Measurements from ENCODE around the gene RSPRY1.

Gene RSPRY1

DNA sequence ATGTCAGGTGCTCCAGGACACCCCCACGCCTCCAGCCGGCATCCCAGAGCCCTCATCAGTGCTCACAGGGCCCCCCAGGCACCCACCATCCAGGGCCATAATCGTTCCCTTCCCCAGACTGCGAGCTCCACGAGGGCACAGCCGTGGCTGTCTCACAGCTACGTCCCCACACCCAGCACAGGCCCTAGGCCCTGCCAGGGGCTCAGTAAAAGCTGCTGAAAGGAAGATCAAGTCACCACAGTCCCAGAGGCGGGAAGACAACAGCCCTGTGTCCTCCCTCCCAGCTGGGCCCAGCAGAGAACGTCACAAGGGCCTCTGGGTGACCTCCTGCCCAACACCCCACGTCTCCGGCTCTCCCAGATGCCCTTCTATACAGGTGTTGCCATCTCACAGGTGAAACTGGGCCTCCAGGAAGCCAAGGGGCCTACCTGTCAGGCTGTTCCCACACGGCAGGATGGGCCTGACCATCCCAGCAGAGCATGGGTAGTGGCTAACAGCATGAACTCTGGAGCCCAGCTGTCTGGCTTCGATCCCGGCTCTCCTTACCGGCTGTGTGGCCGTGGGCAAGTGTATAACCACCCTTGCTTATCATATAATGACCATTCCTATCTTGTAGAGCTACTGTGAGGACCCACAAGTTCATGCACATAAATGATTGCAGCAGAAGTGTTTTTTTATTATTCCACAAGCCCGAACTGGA lies 76.9 kb downstream of the RSPRY1 start:
- Histone ChIP-seq H3K14ac (ENCODE audit: low read length in 2 of 2) (no peak overlapping the region), H2BK120ac (ENCODE audit: low read depth, low read length) (no peak overlapping the region), H2BK5ac (ENCODE audit: low read depth, low read length, poor library complexity, severe bottlenecking) (no peak overlapping the region), H2AK5ac (ENCODE audit: low read length, severe bottlenecking) (peak overlapping the region; percentile 3), H3K4me3 (ENCODE audit: insufficient read depth in 1 of 2, low read depth in 1 of 2, low read length in 2 of 2) (no peak overlapping the region), H2BK12ac (ENCODE audit: low read length in 2 of 2) (peak overlapping the region in 1 of 2 experiments; percentile 22), H3K27ac (ENCODE audit: low read length, poor library complexity, severe bottlenecking) (no peak overlapping the region), H3K4ac (ENCODE audit: low read depth in 1 of 2, low read length in 2 of 2) (no peak overlapping the region), H3K23ac (ENCODE audit: low read length in 2 of 2) (no peak overlapping the region), H3K9ac (ENCODE audit: low read length) (no peak overlapping the region), H4K8ac (ENCODE audit: low read length) (no peak overlapping the region), H2AFZ (ENCODE audit: low read depth, low read length) (no peak overlapping the region), H3K9me3 (ENCODE audit: control insufficient read depth, low read length) (no peaks in the 10 kb centered on the region), H3K79me1 (replicated peaks; ENCODE audit: low read length, poor library complexity, severe bottlenecking) (no peaks in the 10 kb centered on the region), H2BK15ac (ENCODE audit: low read depth, poor library complexity, severe bottlenecking) (no peak overlapping the region), H3K36me3 (ENCODE audit: control insufficient read depth in 1 of 2, insufficient read depth in 2 of 2, low read depth in 1 of 2, low read length in 2 of 2) (peaks cover 0 to 7% of the 10 kb centered on the region in 2 experiments), H3K4me2 (ENCODE audit: low read length, poor library complexity, severe bottlenecking) (no peak overlapping the region), H3K27me3 (ENCODE audit: control insufficient read depth in 1 of 2, insufficient read depth in 1 of 2, low read length in 2 of 2) (peaks cover 0 to 15% of the 10 kb centered on the region in 2 experiments), H3K18ac (ENCODE audit: low read depth in 1 of 2, low read length in 2 of 2) (no peak overlapping the region), H4K91ac (ENCODE audit: low read length) (no peak overlapping the region), H3K4me1 (ENCODE audit: control insufficient read depth, insufficient read depth, low read depth, low read length) (peaks cover 19% of the 10 kb centered on the region)
- no peak for DNase-seq
- WGBS: 92% methylated on average over 17 of the region's 17 CpGs

DNA sequence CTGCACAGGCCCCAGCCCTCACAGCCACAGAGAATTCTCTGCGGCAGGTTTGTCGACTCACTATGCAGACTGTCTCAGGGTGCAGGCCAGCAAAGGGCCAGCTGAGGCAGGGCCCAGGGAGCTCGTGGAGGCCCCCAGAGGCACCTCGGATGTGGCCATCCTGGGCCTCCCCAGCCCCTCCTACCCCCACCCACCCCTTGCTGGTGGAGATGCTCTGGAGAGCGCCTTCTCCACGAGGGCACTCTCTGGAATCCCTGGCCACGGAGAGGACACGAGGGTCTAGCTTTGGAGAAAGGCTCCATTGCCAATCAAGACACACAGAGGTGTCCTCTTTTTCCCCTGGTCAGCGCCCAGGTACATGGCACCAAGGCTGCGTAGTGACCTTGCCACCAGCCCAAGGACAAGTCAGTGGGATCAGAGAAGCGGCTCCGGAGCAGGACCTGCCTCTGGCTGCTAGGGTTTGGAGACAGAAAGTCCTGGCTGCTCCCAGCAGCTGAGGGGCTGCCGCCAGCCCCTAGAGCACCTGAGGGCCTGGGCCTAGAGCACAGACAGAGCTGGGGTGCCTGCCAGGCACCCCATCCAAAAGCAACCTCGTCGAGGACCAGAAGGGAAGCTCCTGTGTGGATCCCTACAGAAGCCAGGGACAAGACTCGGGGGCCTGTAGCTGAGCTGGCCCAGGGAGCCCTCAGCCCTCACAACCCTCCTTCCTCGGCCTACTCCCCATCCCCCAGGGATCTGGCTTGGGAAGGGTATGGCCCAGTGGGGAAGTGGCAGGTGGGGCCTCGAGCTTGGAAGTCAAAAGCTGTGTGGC lies 77.6 kb downstream of the RSPRY1 start:
- Histone ChIP-seq H3K14ac (ENCODE audit: low read length in 2 of 2) (no peak overlapping the region), H2BK15ac (ENCODE audit: low read depth, poor library complexity, severe bottlenecking) (no peak overlapping the region), H2BK5ac (ENCODE audit: low read depth, low read length, poor library complexity, severe bottlenecking) (no peak overlapping the region), H2BK120ac (ENCODE audit: low read depth, low read length) (no peak overlapping the region), H4K91ac (ENCODE audit: low read length) (no peak overlapping the region), H3K27me3 (ENCODE audit: control insufficient read depth in 1 of 2, insufficient read depth in 1 of 2, low read length in 2 of 2) (peaks cover 0 to 15% of the 10 kb centered on the region in 2 experiments), H3K79me1 (replicated peaks; ENCODE audit: low read length, poor library complexity, severe bottlenecking) (no peaks in the 10 kb centered on the region), H3K4ac (ENCODE audit: low read depth in 1 of 2, low read length in 2 of 2) (no peak overlapping the region), H2BK12ac (ENCODE audit: low read length in 2 of 2) (no peak overlapping the region), H3K4me1 (ENCODE audit: control insufficient read depth, insufficient read depth, low read depth, low read length) (peaks cover 20% of the 10 kb centered on the region), H3K9me3 (ENCODE audit: control insufficient read depth, low read length) (no peaks in the 10 kb centered on the region), H2AFZ (ENCODE audit: low read depth, low read length) (no peak overlapping the region), H3K27ac (ENCODE audit: low read length, poor library complexity, severe bottlenecking) (no peak overlapping the region), H3K18ac (ENCODE audit: low read depth in 1 of 2, low read length in 2 of 2) (no peak overlapping the region), H3K4me2 (ENCODE audit: low read length, poor library complexity, severe bottlenecking) (no peak overlapping the region), H3K36me3 (ENCODE audit: control insufficient read depth in 1 of 2, insufficient read depth in 2 of 2, low read depth in 1 of 2, low read length in 2 of 2) (peaks cover 0 to 3% of the 10 kb centered on the region in 2 experiments), H4K8ac (ENCODE audit: low read length) (no peak overlapping the region), H3K23ac (ENCODE audit: low read length in 2 of 2) (no peak overlapping the region), H2AK5ac (ENCODE audit: low read length, severe bottlenecking) (no peak overlapping the region), H3K9ac (ENCODE audit: low read length) (no peak overlapping the region), H3K4me3 (ENCODE audit: insufficient read depth in 1 of 2, low read depth in 1 of 2, low read length in 2 of 2) (no peak overlapping the region)
- 78% methylated on average over 14 of the region's 18 CpGs for WGBS
- no peak for DNase-seq

DNA sequence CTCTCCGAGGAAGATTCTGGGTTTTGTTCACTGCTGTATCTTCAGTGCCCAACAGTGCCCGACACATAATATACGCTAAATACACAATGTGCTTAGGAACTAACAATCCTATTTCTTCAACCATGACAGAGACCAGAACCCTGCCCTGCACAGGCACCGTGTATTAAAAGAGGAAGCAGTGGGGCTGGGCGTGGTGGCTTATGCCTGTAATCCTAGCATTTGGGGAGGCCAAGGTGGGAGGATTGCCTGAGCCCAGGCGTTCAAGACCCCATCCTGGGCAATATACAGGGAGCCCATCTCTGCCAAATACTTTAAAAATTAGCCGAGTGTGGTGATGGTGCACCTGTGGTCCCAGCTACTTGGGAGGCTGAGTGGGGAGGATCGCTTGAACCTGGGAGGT lies 78.3 kb downstream of the RSPRY1 start:
- Histone ChIP-seq H3K18ac (ENCODE audit: low read depth in 1 of 2, low read length in 2 of 2) (no peak overlapping the region), H2AFZ (ENCODE audit: low read depth, low read length) (no peak overlapping the region), H2BK12ac (ENCODE audit: low read length in 2 of 2) (no peak overlapping the region), H3K4me1 (ENCODE audit: control insufficient read depth, insufficient read depth, low read depth, low read length) (peaks cover 23% of the 10 kb centered on the region), H4K8ac (ENCODE audit: low read length) (no peak overlapping the region), H3K4me3 (ENCODE audit: insufficient read depth in 1 of 2, low read depth in 1 of 2, low read length in 2 of 2) (no peak overlapping the region), H4K91ac (ENCODE audit: low read length) (no peak overlapping the region), H3K27me3 (ENCODE audit: control insufficient read depth in 1 of 2, insufficient read depth in 1 of 2, low read length in 2 of 2) (peaks cover 0 to 17% of the 10 kb centered on the region in 2 experiments), H3K36me3 (ENCODE audit: control insufficient read depth in 1 of 2, insufficient read depth in 2 of 2, low read depth in 1 of 2, low read length in 2 of 2) (no peaks in the 10 kb centered on the region), H2AK5ac (ENCODE audit: low read length, severe bottlenecking) (no peak overlapping the region), H3K4me2 (ENCODE audit: low read length, poor library complexity, severe bottlenecking) (no peak overlapping the region), H3K4ac (ENCODE audit: low read depth in 1 of 2, low read length in 2 of 2) (no peak overlapping the region), H3K14ac (ENCODE audit: low read length in 2 of 2) (no peak overlapping the region), H3K9ac (ENCODE audit: low read length) (no peak overlapping the region), H3K79me1 (replicated peaks; ENCODE audit: low read length, poor library complexity, severe bottlenecking) (no peaks in the 10 kb centered on the region), H3K9me3 (ENCODE audit: control insufficient read depth, low read length) (no peaks in the 10 kb centered on the region), H3K27ac (ENCODE audit: low read length, poor library complexity, severe bottlenecking) (no peak overlapping the region), H3K23ac (ENCODE audit: low read length in 2 of 2) (no peak overlapping the region), H2BK15ac (ENCODE audit: low read depth, poor library complexity, severe bottlenecking) (no peak overlapping the region), H2BK120ac (ENCODE audit: low read depth, low read length) (no peak overlapping the region), H2BK5ac (ENCODE audit: low read depth, low read length, poor library complexity, severe bottlenecking) (no peak overlapping the region)
- WGBS: 94% methylated on average over 6 of the region's 8 CpGs
- no peak for DNase-seq

DNA sequence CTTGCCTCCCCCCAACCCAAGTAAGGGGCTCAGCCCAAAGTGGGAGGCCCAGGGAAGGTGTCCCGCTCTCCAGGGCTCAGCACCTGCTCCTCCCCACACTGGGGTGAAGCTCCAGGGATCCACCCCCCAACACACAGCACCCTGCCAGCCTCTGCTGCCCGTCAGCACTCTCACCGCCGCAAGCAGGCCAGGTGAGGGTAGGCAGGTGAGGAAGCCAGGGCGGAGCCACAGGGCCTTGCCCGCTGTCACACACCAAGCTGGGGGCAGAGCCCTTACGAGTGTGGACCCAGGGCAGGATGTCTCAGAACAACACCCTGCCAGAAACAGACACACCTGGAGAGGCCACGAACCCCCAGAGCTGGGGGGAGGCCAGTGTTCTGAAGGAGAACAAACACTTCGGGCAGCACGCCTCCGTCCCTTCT lies 78.8 kb downstream of the RSPRY1 start:
- H3K4me3 ChIP-seq (ENCODE audit: insufficient read depth in 1 of 2, low read depth in 1 of 2, low read length in 2 of 2): no peak overlapping the region
- no peak overlapping the region for H4K8ac ChIP-seq (ENCODE audit: low read length)
- H3K4ac ChIP-seq (ENCODE audit: low read depth in 1 of 2, low read length in 2 of 2): no peak overlapping the region
- no peak overlapping the region for H2BK12ac ChIP-seq (ENCODE audit: low read length in 2 of 2)
- no peak for DNase-seq
- peaks cover 0 to 17% of the 10 kb centered on the region in 2 experiments for H3K27me3 ChIP-seq (ENCODE audit: control insufficient read depth in 1 of 2, insufficient read depth in 1 of 2, low read length in 2 of 2)
- no peak overlapping the region for H2BK120ac ChIP-seq (ENCODE audit: low read depth, low read length)
- H3K9me3 ChIP-seq (ENCODE audit: control insufficient read depth, low read length): no peaks in the 10 kb centered on the region
- peak overlapping the region; percentile 76 for H2AK5ac ChIP-seq (ENCODE audit: low read length, severe bottlenecking)
- no peak overlapping the region for H3K18ac ChIP-seq (ENCODE audit: low read depth in 1 of 2, low read length in 2 of 2)
- no peak overlapping the region for H3K27ac ChIP-seq (ENCODE audit: low read length, poor library complexity, severe bottlenecking)
- no peaks in the 10 kb centered on the region for H3K79me1 ChIP-seq (replicated peaks; ENCODE audit: low read length, poor library complexity, severe bottlenecking)
- H2AFZ ChIP-seq (ENCODE audit: low read depth, low read length): no peak overlapping the region
- no peak overlapping the region for H2BK15ac ChIP-seq (ENCODE audit: low read depth, poor library complexity, severe bottlenecking)
- H2BK5ac ChIP-seq (ENCODE audit: low read depth, low read length, poor library complexity, severe bottlenecking): no peak overlapping the region
- 92% methylated on average over 10 of the region's 11 CpGs for WGBS
- no peak overlapping the region for H3K9ac ChIP-seq (ENCODE audit: low read length)
- no peaks in the 10 kb centered on the region for H3K36me3 ChIP-seq (ENCODE audit: control insufficient read depth in 1 of 2, insufficient read depth in 2 of 2, low read depth in 1 of 2, low read length in 2 of 2)
- H3K14ac ChIP-seq (ENCODE audit: low read length in 2 of 2): peak overlapping the region in 1 of 2 experiments; percentile 79
- no peak overlapping the region for H3K4me2 ChIP-seq (ENCODE audit: low read length, poor library complexity, severe bottlenecking)
- H3K23ac ChIP-seq (ENCODE audit: low read length in 2 of 2): no peak overlapping the region
- H4K91ac ChIP-seq (ENCODE audit: low read length): no peak overlapping the region
- H3K4me1 ChIP-seq (ENCODE audit: control insufficient read depth, insufficient read depth, low read depth, low read length): peaks cover 24% of the 10 kb centered on the region

Measured in mesenchymal stem cell (in vitro differentiated cells and primary cell).